NOMO-1 (cell line): ENCODE measurements around the gene NOL6.
"Not testable (repeated sequence)": the region's sequence is repeated elsewhere in the genome, so short reads cannot be mapped to it uniquely, and the experiment has no call there.

Experiments used
- DNase-seq, 2 experiments: peaks; one replicate each; lab custom pipeline; 2025; ENCODE audit not compliant: unreplicated experiment in 2 of 2; lab: John Stamatoyannopoulos, UW

The NOL6 gene

DNA sequence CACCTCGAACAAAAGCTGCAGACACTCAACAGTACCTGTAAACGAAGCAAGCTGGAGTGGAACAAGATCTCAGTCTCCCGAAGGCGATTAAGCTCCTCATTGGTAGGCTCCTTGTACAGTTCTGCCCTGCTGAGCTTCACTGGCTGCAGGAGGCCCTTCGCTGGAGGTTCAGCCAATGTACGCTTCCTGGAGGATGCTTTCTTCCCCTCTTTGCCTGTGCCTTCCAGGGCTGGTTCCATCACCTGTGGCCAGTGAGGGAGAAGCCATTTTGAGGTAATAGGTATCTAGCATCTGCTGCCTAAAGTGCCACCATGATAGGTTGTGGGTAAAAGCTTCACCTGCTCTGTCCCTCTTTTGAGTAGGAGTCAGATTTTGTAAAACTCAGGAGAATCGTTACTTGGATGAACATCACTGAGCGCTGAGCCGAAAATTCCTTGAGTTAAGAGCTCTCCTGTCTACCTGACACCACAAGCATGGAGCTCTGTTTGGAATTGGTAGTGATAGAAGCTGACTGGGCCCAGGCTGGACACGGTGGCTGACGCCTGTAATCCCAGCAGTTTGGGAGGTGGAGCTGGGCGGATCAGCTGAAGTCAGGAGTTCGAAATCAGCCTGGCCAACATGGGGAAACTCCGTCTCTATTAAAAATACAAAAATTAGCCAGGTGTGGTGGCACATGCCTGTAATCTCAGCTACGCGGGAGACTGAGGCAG lies 1.4 kb downstream of the NOL6 start:
- no peak for DNase-seq

DNA sequence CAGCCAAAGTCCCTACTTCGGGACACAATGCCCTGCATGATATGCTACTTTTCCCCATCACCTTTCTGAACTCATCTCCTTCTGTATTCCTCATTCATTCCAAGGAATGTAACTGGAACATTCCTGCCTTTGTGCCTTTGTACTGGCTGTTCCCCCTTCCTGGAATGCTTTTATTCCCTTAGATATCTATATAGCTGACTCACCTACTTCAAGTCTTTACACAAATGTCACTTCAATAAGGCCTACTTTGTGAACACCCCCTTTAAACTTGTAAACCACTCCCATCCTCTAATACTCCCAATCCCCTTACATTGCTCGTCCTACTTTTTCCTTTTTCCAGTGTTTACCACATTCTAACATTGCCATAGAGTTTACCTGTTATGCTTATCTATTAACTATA lies 2.4 kb downstream of the NOL6 start:
- no peak for DNase-seq

DNA sequence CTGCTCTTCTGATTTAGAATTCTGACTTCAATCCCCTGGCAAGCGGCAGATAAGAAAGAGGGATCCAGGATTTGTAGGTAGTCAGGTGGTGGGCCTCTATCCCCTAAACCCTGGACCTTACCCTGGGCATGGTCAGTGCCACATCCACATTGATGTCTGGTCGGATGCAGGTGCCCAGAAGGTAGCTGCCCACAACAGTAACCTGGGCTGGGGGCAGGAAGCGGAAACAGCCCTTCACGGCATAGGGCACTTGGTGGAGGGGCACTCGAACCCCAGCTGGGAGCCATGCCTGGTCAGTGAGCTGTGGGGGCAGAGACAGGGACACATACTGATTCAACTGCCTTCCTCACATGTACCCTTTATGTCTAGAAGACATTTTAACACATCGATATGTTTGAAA lies 3.8 kb downstream of the NOL6 start:
- no peak for DNase-seq

DNA sequence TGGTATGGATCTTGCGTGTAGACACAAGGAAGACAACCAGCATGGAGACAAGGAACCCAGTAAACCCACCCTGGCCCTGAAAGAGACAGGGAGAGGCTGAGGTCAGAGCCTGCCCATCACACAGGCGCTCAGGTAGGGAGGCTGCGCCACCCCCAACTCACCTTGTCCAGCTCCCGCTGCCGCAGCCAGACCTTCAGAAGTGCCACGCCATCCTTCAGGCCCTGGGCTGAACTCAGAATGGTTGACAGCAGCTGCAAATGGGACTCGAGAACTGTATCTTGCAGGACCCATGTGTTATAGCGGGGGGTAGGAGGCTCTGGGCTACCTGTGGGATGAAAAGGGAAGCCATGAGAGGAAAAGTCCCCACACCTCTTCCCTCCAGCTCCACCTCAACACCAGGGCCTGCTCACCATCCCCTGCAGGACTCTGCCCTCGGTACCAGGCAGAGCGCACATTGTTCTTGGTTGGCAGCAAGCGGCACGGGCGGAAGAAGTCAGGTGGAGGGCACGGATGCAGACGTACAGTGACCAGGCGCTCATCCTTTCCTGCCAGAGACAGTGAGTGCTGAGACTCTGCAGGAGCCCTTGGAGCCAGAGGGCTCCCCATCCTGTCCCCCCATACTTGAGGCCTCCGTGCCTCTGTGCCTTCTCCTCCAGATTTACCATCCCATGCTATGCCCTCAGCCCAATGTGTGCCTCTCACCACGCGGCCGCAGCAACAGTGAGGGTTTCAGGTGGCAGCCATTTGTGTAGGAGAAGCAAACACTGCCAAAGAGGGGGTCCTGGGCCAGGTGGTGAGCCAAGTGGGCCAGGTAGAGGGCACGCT lies 4.7 kb downstream of the NOL6 start:
- DNase-seq, result no peak

DNA sequence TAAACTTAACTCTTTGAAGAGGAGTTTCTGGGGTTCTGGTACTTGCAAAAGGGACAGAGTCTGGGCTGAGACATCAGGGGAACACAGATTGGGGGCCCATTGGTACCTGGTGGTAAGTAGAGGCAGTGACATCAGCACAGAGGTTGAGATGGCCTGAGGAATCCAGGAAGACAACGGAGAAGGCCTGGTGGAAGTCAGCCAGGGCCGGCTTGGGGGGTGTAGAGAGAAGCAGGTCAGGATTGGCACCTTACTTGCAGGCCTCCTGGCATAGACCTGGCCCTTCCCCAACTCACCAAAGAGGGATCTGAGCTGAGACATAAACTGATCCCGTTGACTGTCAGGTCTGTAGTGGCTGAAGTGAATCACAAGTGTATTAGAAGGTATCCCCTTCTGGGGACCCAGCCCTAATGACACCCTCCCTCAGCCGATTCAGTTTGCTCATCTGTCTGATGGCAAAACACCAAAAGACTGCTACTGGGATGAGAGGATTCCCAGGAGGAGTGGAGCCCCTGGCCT lies 5.5 kb downstream of the NOL6 start:
- no peak for DNase-seq

DNA sequence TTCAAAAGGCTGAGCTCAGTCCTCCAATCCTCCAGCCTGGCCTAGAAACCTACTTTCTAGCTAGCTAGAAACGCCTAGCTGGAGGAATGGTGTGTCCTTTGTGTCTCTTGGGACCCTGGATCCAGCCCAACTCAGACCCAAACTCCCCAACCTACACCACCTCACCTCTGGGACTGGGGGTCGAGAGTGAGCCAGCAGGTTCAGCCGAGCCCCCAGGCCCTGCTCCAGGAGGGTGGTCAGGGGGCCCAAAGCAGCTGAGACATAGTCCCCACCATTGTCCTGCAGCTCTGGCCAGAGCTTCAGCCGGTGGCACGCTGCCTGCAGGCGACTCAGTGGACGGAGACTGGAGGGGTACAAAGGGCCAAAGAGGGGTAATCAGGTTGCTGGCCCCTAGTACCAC lies 6.2 kb downstream of the NOL6 start:
- DNase-seq, result no peak

DNA sequence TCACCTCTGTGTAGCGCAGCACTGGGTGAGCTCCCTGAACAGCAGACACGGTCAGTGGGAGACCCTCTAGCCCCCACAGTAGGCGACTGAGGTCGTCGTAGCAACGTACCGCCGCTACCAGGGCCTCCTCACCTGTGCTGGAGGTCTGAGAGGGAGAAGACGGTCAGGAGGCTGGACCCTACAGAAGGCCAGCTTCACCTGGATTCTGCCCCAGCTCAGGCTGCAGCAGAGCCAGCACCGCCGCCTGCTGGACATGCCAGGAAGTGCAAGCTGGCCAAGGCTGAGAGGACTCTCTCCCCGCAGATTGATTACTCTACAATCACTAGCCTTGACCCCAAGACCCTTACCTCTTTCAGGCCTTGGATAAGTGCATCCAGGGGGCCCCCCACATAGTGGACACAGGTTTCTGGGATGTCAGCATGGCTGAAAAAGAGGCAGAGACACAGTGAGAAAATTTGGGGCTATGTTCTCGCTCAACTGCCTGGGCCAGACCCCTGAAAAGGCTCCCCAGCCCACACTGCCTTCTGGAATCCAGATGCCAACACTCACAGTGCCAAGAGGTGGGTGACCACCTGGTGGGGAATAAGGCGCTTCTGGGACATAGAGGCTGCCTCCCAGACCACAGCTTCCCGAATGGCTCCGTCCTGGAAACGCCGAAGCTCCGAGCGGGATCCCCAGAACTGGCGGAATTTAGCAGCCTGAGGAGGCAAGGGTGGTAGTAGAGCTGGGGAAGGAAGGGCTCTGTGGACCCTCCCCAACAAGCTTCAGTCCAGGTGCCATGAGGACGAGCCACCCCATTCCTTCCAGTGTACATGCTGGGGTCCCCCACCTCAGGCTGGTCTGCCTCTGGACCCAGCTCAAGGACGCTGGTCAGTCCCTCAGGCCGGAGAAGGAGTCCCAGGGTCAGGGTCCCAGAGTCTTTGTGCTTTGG lies 6.9 kb downstream of the NOL6 start:
- peak; percentile 37 to 43 for DNase-seq

DNA sequence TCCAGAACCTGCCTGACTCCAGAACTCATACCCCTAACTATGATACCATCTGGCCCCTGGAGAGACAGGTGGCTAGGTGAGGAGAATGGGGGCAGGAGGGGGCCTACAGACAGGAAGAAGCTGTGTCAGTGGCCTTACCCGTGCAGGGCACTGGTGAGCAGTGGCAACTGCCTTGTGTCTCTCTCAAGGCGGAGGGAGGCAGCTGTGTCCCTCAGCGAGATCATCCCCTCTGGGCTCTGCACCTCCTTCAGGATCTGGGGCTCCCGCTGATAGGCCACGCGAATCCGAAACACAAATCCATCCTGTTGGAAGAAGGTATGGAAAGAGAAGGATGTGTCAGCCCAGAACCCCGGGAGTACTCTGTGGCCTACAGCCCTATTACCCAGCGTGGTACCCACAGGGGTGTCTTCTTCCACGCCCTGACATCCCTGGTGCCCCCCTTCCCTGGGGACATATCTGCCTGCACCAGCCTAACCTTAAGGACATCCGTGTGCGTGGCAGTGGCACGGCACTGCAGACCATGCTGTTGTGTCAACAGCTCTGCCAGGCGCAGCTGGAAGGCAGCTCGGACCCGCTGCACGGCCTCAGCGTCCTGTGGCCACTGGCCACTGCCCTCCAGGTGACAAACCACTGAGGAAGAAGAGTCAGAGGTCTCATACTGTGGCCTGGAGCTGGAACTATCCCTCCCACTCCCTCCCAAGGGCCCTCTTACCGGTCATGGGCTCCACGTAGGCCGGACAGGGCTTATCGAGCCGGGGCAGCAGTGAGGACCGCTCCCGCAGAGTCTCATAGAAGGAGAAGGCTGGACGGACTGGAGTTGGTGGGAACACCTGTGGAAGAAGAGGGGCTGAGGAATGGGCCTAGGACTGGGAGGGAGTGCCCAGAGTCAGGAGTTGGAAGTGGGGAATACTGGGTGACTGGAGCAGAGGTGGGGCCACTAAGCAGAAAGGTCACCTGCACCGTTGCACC lies 7.8 kb downstream of the NOL6 start:
- DNase-seq, result no peak

DNA sequence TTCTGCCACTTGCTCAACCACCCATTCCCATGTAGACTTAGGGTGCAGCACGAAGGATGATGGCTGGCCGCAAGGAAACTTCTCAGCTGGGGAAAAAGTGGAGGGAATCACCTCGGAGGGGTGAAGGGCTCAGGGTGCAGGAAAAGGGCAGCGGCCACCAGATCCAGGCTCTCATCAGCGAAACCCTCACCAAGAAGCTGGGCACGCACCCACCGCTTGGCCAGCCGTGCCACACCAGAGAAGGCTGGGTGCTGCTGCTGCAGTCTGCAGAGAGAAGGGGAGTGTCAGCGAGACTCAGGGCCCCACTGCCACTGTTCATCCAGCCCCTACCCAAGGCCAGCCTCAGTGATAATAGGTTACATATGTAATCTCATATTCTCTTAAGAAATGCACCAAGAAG lies 8.6 kb downstream of the NOL6 start:
- no peak for DNase-seq

DNA sequence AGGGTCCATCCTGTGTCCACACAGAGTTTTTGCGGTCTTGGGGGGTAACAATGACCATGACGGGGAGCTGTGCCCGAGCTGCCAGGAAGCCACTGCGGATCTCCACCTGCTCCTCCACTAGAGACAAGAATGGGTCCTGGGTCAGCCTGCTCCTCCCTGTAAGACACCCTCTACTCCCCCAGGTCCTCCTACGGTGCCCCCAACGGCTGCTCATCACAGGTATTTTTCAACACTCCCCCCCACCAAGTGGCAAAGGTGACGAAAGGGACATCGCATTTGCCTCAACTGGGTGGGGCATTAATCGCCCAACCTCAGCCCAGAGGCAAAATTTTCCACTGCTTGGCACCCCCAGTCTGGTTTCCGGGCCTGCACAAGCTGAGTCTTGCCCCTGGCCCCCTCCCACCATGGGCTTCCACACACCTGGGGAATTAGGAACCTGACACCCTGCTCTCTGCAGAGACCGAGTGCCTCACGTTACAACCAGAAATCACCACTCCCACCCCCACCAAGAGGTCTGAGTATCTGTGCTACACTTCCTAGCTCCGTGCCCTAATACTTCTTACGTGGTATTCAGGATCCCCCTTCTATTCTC lies 9.6 kb downstream of the NOL6 start:
- no peak for DNase-seq

DNA sequence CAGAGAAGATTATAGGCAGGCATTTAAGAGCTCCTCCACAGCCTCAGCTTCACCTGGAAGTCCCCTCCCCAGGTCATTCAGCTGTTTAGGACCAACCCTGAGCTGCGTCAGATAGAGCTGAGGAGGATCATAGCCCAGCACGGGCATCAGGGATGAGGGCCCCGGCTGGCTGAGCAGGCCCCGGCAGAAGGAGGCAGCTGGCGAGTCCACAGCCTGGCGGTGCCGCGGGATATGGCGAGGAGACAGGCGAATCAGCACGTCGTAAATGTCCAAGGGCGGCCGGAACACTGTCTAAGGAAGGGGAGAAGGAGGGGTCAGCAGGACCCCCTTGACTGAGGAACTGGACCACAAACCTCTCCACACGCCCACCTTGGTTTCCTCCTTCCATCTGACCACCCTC lies 10.6 kb downstream of the NOL6 start:
- DNase-seq, result no peak

DNA sequence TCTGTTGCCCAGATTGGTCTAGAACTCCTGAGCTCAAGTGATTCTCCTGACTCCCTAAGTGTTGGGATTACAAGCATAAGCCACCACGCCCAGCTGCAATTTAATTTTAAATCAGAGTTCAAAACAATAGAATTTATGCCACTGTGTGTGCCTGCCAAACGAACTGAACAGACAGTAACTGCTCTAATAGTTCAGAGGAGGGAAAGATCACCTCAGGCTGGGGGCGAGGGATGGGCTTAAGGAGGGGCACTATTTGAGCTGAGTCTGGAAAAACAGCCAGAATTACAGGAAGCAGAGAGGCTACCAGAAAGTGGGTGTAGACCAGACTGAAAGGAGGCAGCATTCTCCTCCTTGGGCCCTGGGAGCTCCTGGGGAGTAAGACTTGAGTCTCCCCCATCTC lies 12.2 kb downstream of the NOL6 start:
- no peak for DNase-seq

DNA sequence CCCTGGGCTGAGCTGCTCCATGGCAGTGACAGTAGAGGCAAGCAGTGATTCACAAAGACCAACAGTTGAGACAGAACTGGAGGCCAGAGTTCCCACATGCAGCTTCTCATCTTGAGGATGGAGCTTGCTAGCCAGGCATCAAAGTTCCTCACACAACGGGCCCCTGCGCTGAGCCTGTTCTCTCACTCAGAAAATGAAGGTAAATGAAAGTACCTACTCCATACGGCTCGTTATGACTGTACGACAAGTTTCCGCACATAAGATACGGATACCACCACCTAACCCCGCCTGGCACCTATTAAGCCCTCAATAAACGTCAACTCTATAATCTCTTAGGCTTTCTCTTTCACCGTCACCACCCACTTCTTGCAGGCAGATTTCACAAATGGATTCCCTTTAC lies 12.9 kb downstream of the NOL6 start:
- no peak for DNase-seq

DNA sequence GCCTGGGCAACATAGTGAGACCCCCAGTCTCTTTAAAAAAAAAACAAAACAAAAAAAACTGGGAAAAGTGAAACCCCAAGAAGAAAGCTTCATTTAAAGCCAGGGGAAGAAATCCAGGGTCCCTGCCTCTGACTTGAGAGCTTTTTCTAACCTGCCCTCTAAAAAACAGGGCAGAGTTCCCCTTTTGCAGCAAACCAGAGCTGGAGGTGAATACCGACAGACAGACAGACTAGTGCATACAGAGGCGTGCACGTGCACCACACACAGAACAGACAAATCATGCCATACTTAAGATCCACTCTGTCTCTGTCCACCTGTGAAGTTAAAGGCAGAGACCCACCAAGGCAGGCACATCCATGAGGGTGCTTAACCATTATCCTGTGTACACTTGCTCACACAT lies 14.6 kb downstream of the NOL6 start:
- DNase-seq, result no peak

DNA sequence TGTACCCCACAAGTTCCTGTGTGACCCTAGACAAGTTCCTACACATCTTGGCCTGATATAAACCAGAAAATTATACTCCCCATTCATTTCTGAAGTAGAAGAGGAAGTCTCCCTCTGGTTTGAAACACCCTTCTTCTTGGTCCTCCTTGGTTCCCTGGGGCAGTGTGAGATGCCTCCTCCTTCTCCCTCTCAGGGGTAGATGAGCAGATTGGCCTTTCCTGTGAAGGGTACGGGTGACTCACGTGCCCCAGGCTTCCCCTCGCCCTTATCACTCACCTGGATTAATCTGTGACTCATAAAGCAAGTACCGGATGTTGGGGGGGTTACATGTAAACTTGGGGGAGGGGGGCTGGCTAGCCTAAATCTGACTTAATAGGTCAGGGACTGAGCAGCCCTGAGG lies 15.3 kb downstream of the NOL6 start:
- DNase-seq, result no peak

DNA sequence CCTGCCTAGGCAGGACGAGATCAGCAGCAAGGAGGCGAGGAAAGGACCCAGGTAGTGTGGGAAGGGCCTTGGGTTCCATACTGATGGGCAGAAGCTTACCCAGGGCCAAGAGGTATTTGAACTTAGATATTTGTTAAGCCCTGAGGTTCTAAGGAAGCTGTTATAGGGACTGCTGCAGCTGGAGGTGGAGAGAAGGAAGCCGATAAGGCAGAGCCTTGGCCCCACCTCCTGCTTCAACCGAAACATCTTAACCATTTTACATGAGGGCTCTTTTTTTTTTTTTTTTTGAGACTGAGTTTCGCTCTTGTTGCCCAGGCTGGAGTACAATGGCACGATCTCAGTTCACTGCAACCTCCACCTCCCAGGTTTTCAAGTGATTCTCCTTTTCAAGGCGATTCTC lies 17.8 kb downstream of the NOL6 start:
- DNase-seq, result no peak

DNA sequence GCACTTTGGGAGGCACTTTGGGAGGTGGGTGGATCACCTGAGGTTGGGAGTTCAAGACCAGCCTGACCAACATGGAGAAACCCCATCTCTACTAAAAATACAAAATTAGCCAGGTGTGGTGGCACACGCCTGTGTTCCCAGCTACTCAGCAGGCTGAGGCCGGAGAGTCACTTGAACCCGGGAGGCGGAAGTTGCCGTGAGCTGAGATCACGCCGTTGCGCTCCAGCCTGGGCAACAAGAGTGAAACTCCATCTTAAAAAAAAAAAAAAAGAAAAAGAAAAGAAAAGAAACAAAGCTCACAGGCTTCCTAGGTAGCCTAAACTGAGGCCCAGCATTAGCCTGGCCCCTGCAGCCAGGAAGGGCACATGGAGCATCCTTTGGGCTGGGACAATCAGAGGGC lies 18.3 kb downstream of the NOL6 start:
- not testable (repeated sequence) for DNase-seq

DNA sequence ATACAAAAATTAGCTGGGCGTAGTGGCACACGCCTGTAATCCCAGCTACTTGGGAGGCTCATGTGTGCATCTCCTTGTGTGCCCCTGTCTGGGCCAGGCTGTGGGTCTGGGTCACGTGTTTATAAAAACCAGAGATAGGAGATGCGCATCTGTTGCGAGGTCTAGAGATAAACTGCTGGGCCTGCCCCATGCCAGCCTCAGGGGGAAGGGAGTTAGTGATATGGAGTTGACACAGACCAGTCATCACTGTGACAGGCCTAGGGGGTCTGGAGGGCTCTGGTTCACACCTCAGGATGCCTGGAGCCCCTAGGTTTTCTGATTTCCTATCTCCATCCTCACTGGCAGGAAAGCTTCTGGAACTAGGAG lies 19.1 kb downstream of the NOL6 start:
- DNase-seq, result not testable (repeated sequence)

DNA sequence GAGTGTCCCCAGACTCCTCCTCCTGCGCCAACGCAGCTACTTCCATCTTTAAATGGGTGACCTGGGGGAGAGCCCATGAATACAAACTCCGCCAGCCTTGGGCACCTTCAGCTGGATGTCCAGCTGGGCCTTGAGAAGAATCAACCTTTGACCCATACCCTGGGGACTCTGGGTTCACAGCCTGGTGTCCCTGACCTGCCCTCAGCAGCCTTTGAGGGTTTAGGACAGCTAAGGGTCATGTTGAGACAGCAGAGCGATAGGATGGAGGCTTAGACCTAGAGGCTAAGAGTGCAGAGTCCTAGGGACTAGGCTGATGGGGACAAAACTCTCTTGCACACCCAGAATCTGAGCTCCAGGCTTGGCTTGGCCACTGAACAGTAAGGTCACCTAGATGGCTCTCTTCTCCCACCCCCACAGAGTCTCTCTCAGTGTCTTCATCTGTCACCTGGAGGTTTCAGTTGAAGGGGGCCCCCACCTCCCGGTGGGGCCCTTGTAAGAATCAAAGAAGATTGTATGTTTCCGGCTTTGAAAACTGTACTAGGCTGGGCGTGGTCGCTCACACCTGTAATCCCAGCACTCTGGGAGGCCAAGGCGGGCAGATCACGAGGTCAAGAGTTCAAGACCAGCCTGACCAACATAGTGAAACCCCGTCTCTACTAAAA lies 19.6 kb downstream of the NOL6 start:
- no peak for DNase-seq
